ENCODE results near the gene ABHD14A. TPM values are rescaled to one million over a fixed set of nuclear protein-coding genes. Genes with fewer than 3 reads are reported as not detected.

ABHD14A gene
- total RNA-seq, 1 experiment from 2014 or later = 9.9 TPM

DNA sequence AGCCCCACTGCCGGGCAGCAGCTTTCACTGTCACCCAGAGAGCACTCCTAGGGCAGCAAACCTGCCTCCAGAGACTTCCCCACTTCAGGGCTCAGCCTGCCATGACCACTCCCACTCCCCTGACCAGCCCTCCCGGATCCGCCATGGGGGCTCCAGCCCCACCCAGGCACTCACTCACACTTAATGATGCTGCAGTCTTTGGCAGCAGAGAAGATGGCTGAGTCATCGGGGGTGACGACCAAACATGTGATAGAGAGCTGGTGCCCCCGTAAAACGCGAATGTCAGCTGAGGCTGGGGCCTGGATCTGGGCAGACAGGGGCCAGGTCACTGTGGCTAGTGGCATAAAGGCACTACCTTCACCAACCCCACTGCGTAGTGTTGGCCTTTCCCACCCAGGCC, 37.9 kb upstream of the ABHD14A start:
- TF ChIP-seq, protein P1, sequence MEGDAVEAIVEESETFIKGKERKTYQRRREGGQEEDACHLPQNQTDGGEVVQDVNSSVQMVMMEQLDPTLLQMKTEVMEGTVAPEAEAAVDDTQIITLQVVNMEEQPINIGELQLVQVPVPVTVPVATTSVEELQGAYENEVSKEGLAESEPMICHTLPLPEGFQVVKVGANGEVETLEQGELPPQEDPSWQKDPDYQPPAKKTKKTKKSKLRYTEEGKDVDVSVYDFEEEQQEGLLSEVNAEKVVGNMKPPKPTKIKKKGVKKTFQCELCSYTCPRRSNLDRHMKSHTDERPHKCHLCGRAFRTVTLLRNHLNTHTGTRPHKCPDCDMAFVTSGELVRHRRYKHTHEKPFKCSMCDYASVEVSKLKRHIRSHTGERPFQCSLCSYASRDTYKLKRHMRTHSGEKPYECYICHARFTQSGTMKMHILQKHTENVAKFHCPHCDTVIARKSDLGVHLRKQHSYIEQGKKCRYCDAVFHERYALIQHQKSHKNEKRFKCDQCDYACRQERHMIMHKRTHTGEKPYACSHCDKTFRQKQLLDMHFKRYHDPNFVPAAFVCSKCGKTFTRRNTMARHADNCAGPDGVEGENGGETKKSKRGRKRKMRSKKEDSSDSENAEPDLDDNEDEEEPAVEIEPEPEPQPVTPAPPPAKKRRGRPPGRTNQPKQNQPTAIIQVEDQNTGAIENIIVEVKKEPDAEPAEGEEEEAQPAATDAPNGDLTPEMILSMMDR (conservative IDR thresholded peaks at IDR 0.05) = no peak
- no peak for TF ChIP-seq EZH2 (IDR thresholded peaks at IDR 0.05; ENCODE audit: low read depth)
- no peak overlapping the region for H3K27ac ChIP-seq
- no peaks in the 10 kb centered on the region for H3K27me3 ChIP-seq (ENCODE audit: insufficient read depth, low read depth)
- no peaks in the 10 kb centered on the region for H3K9me3 ChIP-seq (ENCODE audit: insufficient read depth, low read depth)
- intact Hi-C loops (cut with micrococcal nuclease; ENCODE audit: unreplicated experiment) = no loop called here
- BruUV-seq (replicated peaks) = no TSS peak
- no peak overlapping the region for H3K4me3 ChIP-seq
- peaks cover 26% of the 10 kb centered on the region for H3K79me2 ChIP-seq (ENCODE audit: low read depth)
- no peaks in the 10 kb centered on the region for H3F3A ChIP-seq (ENCODE audit: insufficient read depth, low read depth)
- no peak overlapping the region for H2AFZ ChIP-seq
- 0 out of 2 replicates have a peak, but pooled peaks cover 8% of the 10 kb centered on the region for H3K4me1 ChIP-seq (replicated peaks; ENCODE audit: insufficient read depth)
- no peaks in the 10 kb centered on the region for H3K9me2 ChIP-seq (ENCODE audit: insufficient read depth)
- ChIA-PET CTCF (no interaction called here), POLR2A (ENCODE audit: unreplicated experiment) (no interaction called here)
- no peak for DNase-seq
- no peaks in the 10 kb centered on the region; the same call in 1 of the 2 replicates for H3K36me3 ChIP-seq (ENCODE audit: low read depth)
- peaks cover 5% of the 10 kb centered on the region; the same call in 1 of the 2 replicates for H4K20me1 ChIP-seq (ENCODE audit: insufficient read depth)
- H3K4me2 ChIP-seq = no peak overlapping the region

DNA sequence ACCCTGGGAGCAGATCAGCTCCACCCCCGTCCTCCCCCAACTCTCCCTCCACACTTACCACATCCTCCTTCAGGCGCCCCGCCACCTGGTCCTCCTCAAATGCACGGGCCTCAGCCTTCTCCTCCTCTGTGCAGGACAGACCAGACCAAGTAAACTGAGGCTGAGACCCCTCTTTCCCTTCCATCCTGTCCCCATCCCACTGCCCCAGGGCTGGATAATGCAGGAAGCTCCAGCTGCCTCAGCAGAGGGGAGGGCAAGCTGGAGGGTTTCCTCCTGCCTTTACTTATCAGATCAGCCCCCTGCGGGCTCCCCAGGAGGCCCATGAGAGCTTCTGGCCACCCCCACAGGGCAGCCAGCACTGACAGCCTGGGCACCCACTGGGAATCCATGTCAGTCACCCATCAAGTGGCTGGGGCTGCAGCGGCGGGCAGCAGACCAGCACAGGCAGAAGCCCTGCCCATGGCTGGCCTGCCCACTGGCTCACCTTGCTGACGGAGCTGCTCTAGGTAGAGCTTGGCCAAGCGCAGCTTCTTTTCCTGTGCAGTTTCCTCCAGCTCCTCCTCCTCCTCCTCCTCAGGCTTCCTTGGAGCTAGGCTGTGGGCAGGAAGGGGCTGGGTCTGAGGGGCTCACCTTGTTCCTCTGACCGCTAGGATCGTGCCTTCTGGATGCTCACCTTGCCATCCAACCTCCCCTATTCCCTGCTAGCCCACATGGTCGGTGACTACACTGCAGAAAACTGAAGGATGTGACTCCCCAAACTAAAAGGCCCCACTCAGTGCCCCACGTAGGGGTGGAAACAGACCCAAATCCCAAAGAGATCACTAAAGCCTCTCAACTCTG, 37.0 kb upstream of the ABHD14A start:
- CTCF ChIA-PET = no interaction called here

DNA sequence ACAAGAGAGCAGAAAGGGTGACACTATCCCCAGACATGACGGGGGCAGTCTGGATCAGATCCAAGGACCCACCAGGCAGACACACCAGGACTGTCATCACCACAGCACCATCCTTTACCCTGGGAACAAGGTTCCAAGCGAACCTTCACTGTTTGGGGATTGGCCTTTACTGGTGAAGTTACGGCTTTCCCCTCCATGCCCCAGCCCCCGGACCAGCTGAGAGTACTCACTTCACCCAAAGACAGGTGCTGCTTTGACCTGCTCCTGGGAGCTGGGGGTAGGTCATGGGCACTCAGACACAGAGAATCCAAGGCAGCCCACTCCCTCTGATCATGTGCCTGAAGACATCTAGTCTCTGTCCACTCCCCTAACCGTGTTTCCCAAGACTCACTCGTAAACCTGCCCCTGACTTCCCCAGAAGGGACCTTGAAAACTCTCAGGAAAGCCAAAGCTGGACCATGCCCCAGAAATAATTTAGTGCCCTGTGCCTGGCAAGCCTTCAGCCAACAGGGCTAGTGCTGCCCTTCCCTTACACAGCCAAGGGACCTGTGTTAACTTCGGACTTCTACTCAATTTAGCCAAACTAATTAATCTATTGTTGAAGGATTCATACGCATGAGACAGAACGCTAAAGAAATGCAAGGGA, 36.0 kb upstream of the ABHD14A start:
- DNase-seq = no peak
- Histone ChIP-seq H3K79me2 (ENCODE audit: low read depth) (peaks cover 26% of the 10 kb centered on the region), H2AFZ (no peak overlapping the region), H3K9me2 (ENCODE audit: insufficient read depth) (no peaks in the 10 kb centered on the region), H3K4me1 (replicated peaks; ENCODE audit: insufficient read depth) (peaks cover 16% of the 10 kb centered on the region; the same call in 1 of the 2 replicates), H3K36me3 (ENCODE audit: low read depth) (no peaks in the 10 kb centered on the region; the same call in 1 of the 2 replicates), H4K20me1 (ENCODE audit: insufficient read depth) (peaks cover 5% of the 10 kb centered on the region; the same call in 1 of the 2 replicates), H3K4me3 (no peak overlapping the region), H3K27me3 (ENCODE audit: insufficient read depth, low read depth) (no peaks in the 10 kb centered on the region), H3F3A (ENCODE audit: insufficient read depth, low read depth) (no peaks in the 10 kb centered on the region; the same call in 1 of the 2 replicates), H3K9me3 (ENCODE audit: insufficient read depth, low read depth) (no peaks in the 10 kb centered on the region), H3K4me2 (no peak overlapping the region), H3K27ac (no peak overlapping the region)
- TF ChIP-seq EZH2 (IDR thresholded peaks at IDR 0.05; ENCODE audit: low read depth) = no peak
- TF ChIP-seq, protein P1 (conservative IDR thresholded peaks at IDR 0.05) = no peak
- BruUV-seq (replicated peaks) = no TSS peak
- ChIA-PET CTCF (no interaction called here), POLR2A (ENCODE audit: unreplicated experiment) (no interaction called here)
- intact Hi-C loops (cut with micrococcal nuclease; ENCODE audit: unreplicated experiment) = no loop called here

More for the DNA sequence above, 37.0 kb upstream of the ABHD14A start:
- H3K9me3 ChIP-seq (ENCODE audit: insufficient read depth, low read depth) = no peaks in the 10 kb centered on the region
- intact Hi-C loops (cut with micrococcal nuclease; ENCODE audit: unreplicated experiment) = no loop called here
- H3K27ac ChIP-seq = no peak overlapping the region
- H3K27me3 ChIP-seq (ENCODE audit: insufficient read depth, low read depth) = no peaks in the 10 kb centered on the region
- H4K20me1 ChIP-seq (ENCODE audit: insufficient read depth) = peaks cover 5% of the 10 kb centered on the region; the same call in 1 of the 2 replicates
- no peak overlapping the region for H2AFZ ChIP-seq
- no peaks in the 10 kb centered on the region for H3K9me2 ChIP-seq (ENCODE audit: insufficient read depth)
- POLR2A ChIA-PET (ENCODE audit: unreplicated experiment) = no interaction called here
- H3K4me2 ChIP-seq = no peak overlapping the region
- H3K4me3 ChIP-seq = no peak overlapping the region
- H3K4me1 ChIP-seq (replicated peaks; ENCODE audit: insufficient read depth) = peaks cover 9% of the 10 kb centered on the region; the same call in 1 of the 2 replicates
- TF ChIP-seq, protein P1 (conservative IDR thresholded peaks at IDR 0.05) = no peak
- TF ChIP-seq EZH2 (IDR thresholded peaks at IDR 0.05; ENCODE audit: low read depth) = no peak
- DNase-seq = no peak
- no TSS peak for BruUV-seq (replicated peaks)
- H3K79me2 ChIP-seq (ENCODE audit: low read depth) = peaks cover 26% of the 10 kb centered on the region
- no peaks in the 10 kb centered on the region; the same call in 1 of the 2 replicates for H3K36me3 ChIP-seq (ENCODE audit: low read depth)
- H3F3A ChIP-seq (ENCODE audit: insufficient read depth, low read depth) = no peaks in the 10 kb centered on the region; the same call in 1 of the 2 replicates

Data from PC-9 (cell line).